Breast epithelium (tissue), 3 donors: ENCODE results near the gene CENPA.

Experiments
- CTCF ChIP-seq, 3 donors: fragments of 450-650 bp; IDR thresholded peaks; one replicate each; pipeline ENCODE4 v1.5.1; 2016 to 2017; ENCODE audit warnings: antibody characterized with exemption in 3 of 3, mild to moderate bottlenecking in 3 of 3, moderate library complexity in 3 of 3
- POLR2A ChIP-seq: fragments of 450-650 bp; IDR thresholded peaks from one replicate; pipeline ENCODE4 v1.6.1; 2016; ENCODE audit warnings: antibody characterized with exemption, mild to moderate bottlenecking, moderate library complexity
- POLR2AphosphoS5 ChIP-seq, 3 donors: sonication (generic); formaldehyde crosslinking; IDR thresholded peaks; one replicate each; pipeline ENCODE4 v1.6.1; 2017; ENCODE audit warnings: antibody characterized with exemption in 3 of 3

GRCh38 chr2:26740346-26740745, 45.5 kb upstream of the CENPA start:
- TF ChIP-seq CTCF (IDR thresholded peaks at IDR 0.05) (no peak), POLR2A (no peak), POLR2AphosphoS5 (IDR thresholded peaks at IDR 0.05) (no peak)
